SU-DHL-6 (cell line): ENCODE results near the gene SCN4B.

Experiments
- H2AFZ ChIP-seq: fragments of 200-600 bp; sonication (generic); 2 replicates; pipeline ENCODE4 v1.6.1; 2014; ENCODE audit warnings: low read depth, mild to moderate bottlenecking, moderate library complexity, mixed read lengths, antibody characterized with exemption, low read length; ENCODE audit not compliant: severe bottlenecking
- H3F3A ChIP-seq: fragments of 200-600 bp; shearing (Covaris generic); 2 replicates; pipeline ENCODE4 v1.6.0; 2016; ENCODE audit warnings: antibody characterized with exemption, mild to moderate bottlenecking; ENCODE audit not compliant: insufficient read depth
- H3K27ac ChIP-seq: fragments of 200-600 bp; sonication (generic); 2 replicates; pipeline ENCODE4 v1.5.1; 2016; ENCODE audit warnings: low read depth, mild to moderate bottlenecking, low read length, moderate library complexity, mixed read lengths
- H3K27me3 ChIP-seq: fragments of 200-600 bp; sonication (generic), shearing (Covaris generic); 2 replicates; pipeline ENCODE4 v1.6.0; 2014; ENCODE audit warnings: mild to moderate bottlenecking, low read length
- H3K36me3 ChIP-seq: fragments of 200-600 bp; sonication (generic); 2 replicates; pipeline ENCODE4 v1.6.1; 2014; ENCODE audit warnings: mild to moderate bottlenecking, low read length, mixed read lengths
- H3K4me2 ChIP-seq: fragments of 300-600, 200-600 bp; shearing (Covaris generic), sonication (generic); 2 replicates; pipeline ENCODE4 v1.6.0; 2014; ENCODE audit warnings: low read length, low read depth, mild to moderate bottlenecking; ENCODE audit not compliant: poor library complexity, severe bottlenecking
- H3K4me3 ChIP-seq: fragments of 200-600 bp; sonication (generic); 2 replicates; pipeline ENCODE4 v1.5.1; 2014; ENCODE audit warnings: antibody characterized with exemption, low read length, mild to moderate bottlenecking, mixed read lengths; ENCODE audit not compliant: insufficient read depth, poor library complexity, severe bottlenecking
- H3K79me2 ChIP-seq: fragments of 200-600 bp; sonication (generic); 2 replicates; pipeline ENCODE4 v1.6.1; 2014; ENCODE audit warnings: mild to moderate bottlenecking, low read length, moderate library complexity; ENCODE audit not compliant: insufficient read depth
- H3K9ac ChIP-seq: fragments of 200-600 bp; sonication (generic); 2 replicates; pipeline ENCODE4 v1.7.0; 2014; ENCODE audit warnings: mild to moderate bottlenecking, low read length
- H3K9me2 ChIP-seq: fragments of 200-600 bp; sonication (generic); replicated peaks from 2 replicates; pipeline ENCODE4 v1.6.1; 2014; ENCODE audit warnings: low read length; ENCODE audit not compliant: insufficient read depth
- H3K9me3 ChIP-seq: fragments of 200-600 bp; sonication (generic); 2 replicates; pipeline ENCODE4 v1.6.1; 2014; ENCODE audit warnings: low read length, mixed read lengths; ENCODE audit not compliant: insufficient read depth
- H4K20me1 ChIP-seq: fragments of 200-600 bp; sonication (generic); 2 replicates; pipeline ENCODE4 v1.6.1; 2014; ENCODE audit warnings: low read depth, mild to moderate bottlenecking, antibody characterized with exemption, low read length, moderate library complexity, mixed read lengths
- EZH2phosphoT487 ChIP-seq: fragments of 200-600 bp; sonication (generic), shearing (Covaris generic); conservative IDR thresholded peaks from 2 replicates; pipeline ENCODE4 v1.6.1; 2018; ENCODE audit warnings: mild to moderate bottlenecking, antibody characterized with exemption, low read length, moderate library complexity, mixed read lengths
- TF ChIP-seq, protein P1 (sequence below): fragments of 200-600 bp; sonication (generic); IDR thresholded peaks from one replicate; pipeline ENCODE4 v1.5.1; 2017; ENCODE audit warnings: antibody characterized with exemption, mild to moderate bottlenecking, low read length, moderate library complexity; ENCODE audit not compliant: insufficient read depth, poor library complexity, severe bottlenecking

Gene SCN4B

GRCh38 chr11:118147502-118147901 is 5.1 kb downstream of the SCN4B start:
- H2AFZ ChIP-seq, result no peak overlapping the region
- no peaks in the 10 kb centered on the region for H3K9me3 ChIP-seq
- no peak overlapping the region for H3K4me2 ChIP-seq

DNA sequence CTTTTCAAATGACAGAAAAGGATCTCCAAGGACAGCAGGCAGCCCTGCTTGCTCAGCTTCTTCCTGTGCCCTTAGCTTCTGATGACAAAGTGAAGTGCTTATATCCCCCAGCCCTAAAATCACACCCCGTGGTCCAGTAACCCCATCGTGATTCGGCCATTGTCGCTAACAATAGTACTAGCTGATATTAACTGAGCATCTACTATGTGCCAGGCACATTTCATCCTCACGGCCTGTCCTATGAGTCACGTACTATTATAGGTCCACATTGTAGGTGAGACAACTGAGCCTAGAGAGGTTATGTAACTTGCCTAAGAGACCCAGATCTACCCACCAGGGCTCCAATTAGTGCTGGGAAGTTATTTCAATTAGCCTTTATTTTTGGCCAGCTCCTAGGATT is 6.1 kb downstream of the SCN4B start:
- TF ChIP-seq, protein P1, sequence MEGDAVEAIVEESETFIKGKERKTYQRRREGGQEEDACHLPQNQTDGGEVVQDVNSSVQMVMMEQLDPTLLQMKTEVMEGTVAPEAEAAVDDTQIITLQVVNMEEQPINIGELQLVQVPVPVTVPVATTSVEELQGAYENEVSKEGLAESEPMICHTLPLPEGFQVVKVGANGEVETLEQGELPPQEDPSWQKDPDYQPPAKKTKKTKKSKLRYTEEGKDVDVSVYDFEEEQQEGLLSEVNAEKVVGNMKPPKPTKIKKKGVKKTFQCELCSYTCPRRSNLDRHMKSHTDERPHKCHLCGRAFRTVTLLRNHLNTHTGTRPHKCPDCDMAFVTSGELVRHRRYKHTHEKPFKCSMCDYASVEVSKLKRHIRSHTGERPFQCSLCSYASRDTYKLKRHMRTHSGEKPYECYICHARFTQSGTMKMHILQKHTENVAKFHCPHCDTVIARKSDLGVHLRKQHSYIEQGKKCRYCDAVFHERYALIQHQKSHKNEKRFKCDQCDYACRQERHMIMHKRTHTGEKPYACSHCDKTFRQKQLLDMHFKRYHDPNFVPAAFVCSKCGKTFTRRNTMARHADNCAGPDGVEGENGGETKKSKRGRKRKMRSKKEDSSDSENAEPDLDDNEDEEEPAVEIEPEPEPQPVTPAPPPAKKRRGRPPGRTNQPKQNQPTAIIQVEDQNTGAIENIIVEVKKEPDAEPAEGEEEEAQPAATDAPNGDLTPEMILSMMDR, result no peak
- no peak for TF ChIP-seq EZH2phosphoT487
- H3K27ac ChIP-seq, result no peak overlapping the region
- H4K20me1 ChIP-seq, result no peaks in the 10 kb centered on the region
- H3K4me2 ChIP-seq, result no peak overlapping the region
- H3K36me3 ChIP-seq, result no peaks in the 10 kb centered on the region
- H2AFZ ChIP-seq, result no peak overlapping the region
- no peaks in the 10 kb centered on the region for H3K9me2 ChIP-seq
- no peak overlapping the region for H3K4me3 ChIP-seq
- H3K9me3 ChIP-seq, result no peaks in the 10 kb centered on the region
- no peak overlapping the region for H3K9ac ChIP-seq
- no peaks in the 10 kb centered on the region for H3K27me3 ChIP-seq
- H3K79me2 ChIP-seq, result no peaks in the 10 kb centered on the region
- H3F3A ChIP-seq, result no peaks in the 10 kb centered on the region

More at GRCh38 chr11:118147502-118147901, 5.1 kb downstream of the SCN4B start:
- H3K9me2 ChIP-seq, result no peaks in the 10 kb centered on the region
- no peaks in the 10 kb centered on the region for H3K36me3 ChIP-seq
- H3K9ac ChIP-seq, result no peak overlapping the region
- no peaks in the 10 kb centered on the region for H3K79me2 ChIP-seq
- H4K20me1 ChIP-seq, result no peaks in the 10 kb centered on the region
- H3K4me3 ChIP-seq, result no peak overlapping the region
- no peak overlapping the region for H3K27ac ChIP-seq
- H3F3A ChIP-seq, result no peaks in the 10 kb centered on the region
- TF ChIP-seq EZH2phosphoT487, result no peak
- TF ChIP-seq, protein P1, result no peak
- H3K27me3 ChIP-seq, result no peaks in the 10 kb centered on the region

DNA sequence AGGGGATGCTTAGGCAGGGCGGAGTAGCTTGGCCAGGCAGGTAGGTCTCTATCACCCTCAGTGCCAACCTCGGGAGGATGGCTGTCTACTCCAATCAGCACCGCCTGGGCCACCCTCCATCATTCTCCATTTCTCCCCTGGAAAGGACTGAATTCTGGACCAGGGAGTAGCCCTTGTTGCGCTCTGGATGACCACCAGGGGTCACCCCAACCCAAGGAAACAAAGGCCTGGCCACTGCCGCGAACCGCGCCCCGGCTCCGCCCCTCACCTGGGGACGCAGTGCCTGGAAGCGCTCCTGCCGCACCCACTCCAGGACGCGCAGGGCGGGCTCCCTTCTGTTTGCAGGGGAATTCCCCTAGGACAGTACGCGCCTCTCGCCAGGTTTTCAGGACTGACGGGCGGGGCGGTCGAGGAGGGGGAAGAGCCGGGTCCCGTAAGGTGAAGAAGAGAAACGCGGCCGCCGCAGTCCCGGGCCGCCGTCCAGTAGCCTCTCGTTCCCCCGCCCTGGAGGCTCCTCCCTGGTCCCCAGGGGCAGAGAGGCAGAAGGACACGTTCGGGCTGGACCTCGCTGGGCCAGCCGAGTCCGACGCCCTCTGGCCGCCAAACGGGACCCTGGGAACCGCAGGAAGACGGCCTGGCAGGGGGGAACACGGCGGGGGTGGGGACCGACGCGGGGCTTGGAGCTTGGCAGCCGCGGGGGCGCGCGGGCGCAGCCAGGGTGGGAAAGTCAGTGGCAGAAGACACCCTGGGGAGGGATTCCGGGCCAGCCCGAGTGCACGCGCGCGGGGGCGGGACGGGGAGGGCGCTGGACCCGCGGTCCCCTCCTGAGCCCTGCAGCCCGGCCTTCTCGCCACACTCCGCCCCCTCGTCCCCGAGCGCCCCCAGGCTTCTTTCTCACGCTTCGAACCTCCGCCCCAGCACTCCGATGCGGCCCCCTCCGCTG is 7.1 kb downstream of the SCN4B start:
- Histone ChIP-seq H3F3A (no peaks in the 10 kb centered on the region), H2AFZ (peak overlapping the region; percentile 72), H3K9ac (peak overlapping the region; percentile 19; the same call in 1 of the 2 replicates), H3K27me3 (no peaks in the 10 kb centered on the region), H3K9me2 (no peaks in the 10 kb centered on the region), H3K79me2 (no peaks in the 10 kb centered on the region), H3K4me2 (peak overlapping the region; percentile 59), H3K4me3 (peak overlapping the region; percentile 52), H4K20me1 (no peaks in the 10 kb centered on the region), H3K9me3 (no peaks in the 10 kb centered on the region), H3K27ac (no peak overlapping the region), H3K36me3 (no peaks in the 10 kb centered on the region)
- TF ChIP-seq EZH2phosphoT487, result no peak
- TF ChIP-seq, protein P1, result peak; percentile 80
